HFFc6 (cell line): ENCODE measurements around the gene MAP2K5. TPM values are rescaled to one million over a fixed set of nuclear protein-coding genes. Genes with fewer than 3 reads are reported as not detected.

Experiments used
- DNase-seq: peaks from one replicate; pipeline ENCODE4 v3.0.0-alpha.2; 2018
- H3K27ac Mint-ChIP-seq: 2 replicates; pipeline ENCODE4 v1.8.0; 2020; ENCODE audit warnings: mild to moderate bottlenecking, mixed read lengths
- H3K27me3 Mint-ChIP-seq: 2 replicates; pipeline ENCODE4 v1.8.0; 2021; ENCODE audit warnings: mild to moderate bottlenecking, moderate library complexity, mixed read lengths; ENCODE audit not compliant: insufficient read depth
- H3K36me3 Mint-ChIP-seq: 2 replicates; pipeline ENCODE4 v1.8.0; 2021; ENCODE audit warnings: low read depth, mixed read lengths
- H3K4me1 Mint-ChIP-seq: 2 replicates; pipeline ENCODE4 v1.8.0; 2020; ENCODE audit warnings: low read depth, mixed read lengths
- H3K4me3 Mint-ChIP-seq: 2 replicates; pipeline ENCODE4 v1.8.0; 2020; ENCODE audit warnings: mild to moderate bottlenecking, moderate library complexity, mixed read lengths
- H3K9me3 Mint-ChIP-seq: 2 replicates; pipeline ENCODE4 v1.8.0; 2020; ENCODE audit warnings: mild to moderate bottlenecking, mixed read lengths
- total RNA-seq, 6 experiments: library from RNA; stranded (reverse); fragmentation: NEBNext Ultra II Directional; extraction: Animal tissue kit (Norgen Biotek cat#: 25700); gene quantifications; 2 replicates in 1 of 6; 3 replicates in 5 of 6; pipeline ENCODE4 v1.2.3, GENCODE V29; 2021
- TF ChIP-seq, protein P1 (sequence below): fragments of 200-600 bp; sonication (generic); IDR thresholded peaks from 2 replicates; pipeline ENCODE4 v1.5.0; 2021; ENCODE audit warnings: antibody characterized with exemption, mild to moderate bottlenecking

Gene MAP2K5
- total RNA-seq, 6 experiments from 2014 or later: 10.2 to 14.3 (median 13.3) TPM

DNA sequence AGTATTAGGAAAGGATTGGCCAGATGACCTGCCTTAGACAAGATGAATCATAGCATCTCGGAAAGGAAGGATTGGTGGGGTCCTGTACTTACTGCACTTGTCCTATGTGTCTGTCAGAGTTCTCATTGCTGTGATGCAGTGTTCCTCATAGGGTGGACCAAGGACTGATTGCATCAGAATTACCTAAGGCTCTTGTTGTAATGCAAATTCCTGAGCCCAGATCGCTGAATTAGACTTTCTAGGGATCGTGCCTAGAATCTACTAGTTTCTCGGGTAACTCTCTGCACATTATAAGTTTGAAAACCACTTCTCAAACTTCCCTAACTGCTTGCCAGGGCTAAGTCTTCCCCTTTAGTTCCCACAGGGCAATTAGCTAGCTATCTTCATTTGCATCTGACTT lies 207.9 kb downstream of the MAP2K5 start:
- H3K4me3 Mint-ChIP-seq: no peak overlapping the region
- no peaks in the 10 kb centered on the region for H3K9me3 Mint-ChIP-seq
- no peaks in the 10 kb centered on the region; the same call in 1 of the 2 replicates for H3K27me3 Mint-ChIP-seq
- peaks cover 11% of the 10 kb centered on the region for H3K4me1 Mint-ChIP-seq
- H3K27ac Mint-ChIP-seq: no peak overlapping the region
- H3K36me3 Mint-ChIP-seq: no peaks in the 10 kb centered on the region
- DNase-seq: no peak
- TF ChIP-seq, protein P1, sequence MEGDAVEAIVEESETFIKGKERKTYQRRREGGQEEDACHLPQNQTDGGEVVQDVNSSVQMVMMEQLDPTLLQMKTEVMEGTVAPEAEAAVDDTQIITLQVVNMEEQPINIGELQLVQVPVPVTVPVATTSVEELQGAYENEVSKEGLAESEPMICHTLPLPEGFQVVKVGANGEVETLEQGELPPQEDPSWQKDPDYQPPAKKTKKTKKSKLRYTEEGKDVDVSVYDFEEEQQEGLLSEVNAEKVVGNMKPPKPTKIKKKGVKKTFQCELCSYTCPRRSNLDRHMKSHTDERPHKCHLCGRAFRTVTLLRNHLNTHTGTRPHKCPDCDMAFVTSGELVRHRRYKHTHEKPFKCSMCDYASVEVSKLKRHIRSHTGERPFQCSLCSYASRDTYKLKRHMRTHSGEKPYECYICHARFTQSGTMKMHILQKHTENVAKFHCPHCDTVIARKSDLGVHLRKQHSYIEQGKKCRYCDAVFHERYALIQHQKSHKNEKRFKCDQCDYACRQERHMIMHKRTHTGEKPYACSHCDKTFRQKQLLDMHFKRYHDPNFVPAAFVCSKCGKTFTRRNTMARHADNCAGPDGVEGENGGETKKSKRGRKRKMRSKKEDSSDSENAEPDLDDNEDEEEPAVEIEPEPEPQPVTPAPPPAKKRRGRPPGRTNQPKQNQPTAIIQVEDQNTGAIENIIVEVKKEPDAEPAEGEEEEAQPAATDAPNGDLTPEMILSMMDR: no peak

GRCh38 chr15:67753891-67754290 lies 211.4 kb downstream of the MAP2K5 start:
- Mint-ChIP-seq H3K27me3 (peaks cover 1% of the 10 kb centered on the region; the same call in 1 of the 2 replicates), H3K4me3 (no peak overlapping the region), H3K4me1 (peaks cover 6% of the 10 kb centered on the region), H3K27ac (no peak overlapping the region), H3K36me3 (no peaks in the 10 kb centered on the region), H3K9me3 (no peaks in the 10 kb centered on the region)
- TF ChIP-seq, protein P1: no peak
- DNase-seq: no peak

DNA sequence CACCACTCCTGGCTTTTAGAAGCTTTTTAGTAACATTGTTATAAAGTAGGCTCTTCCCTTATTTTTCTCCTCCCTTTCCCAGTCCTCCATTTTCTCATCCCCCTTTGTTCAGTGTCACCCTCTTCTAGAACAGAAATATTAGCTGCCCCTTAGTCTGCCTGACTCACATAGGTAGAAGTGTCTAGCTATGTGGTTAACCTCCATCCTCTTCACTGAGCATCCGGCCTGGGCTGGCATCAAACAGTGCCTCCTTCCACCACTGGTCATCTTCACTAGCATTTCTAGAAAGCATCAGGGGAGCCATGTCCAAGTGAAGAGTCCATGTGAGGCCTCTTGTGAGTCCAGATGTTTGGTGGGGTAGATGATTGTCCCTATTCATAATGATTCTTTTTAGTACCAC lies 212.8 kb downstream of the MAP2K5 start:
- TF ChIP-seq, protein P1: no peak
- Mint-ChIP-seq H3K9me3 (no peaks in the 10 kb centered on the region), H3K27ac (no peak overlapping the region)

DNA sequence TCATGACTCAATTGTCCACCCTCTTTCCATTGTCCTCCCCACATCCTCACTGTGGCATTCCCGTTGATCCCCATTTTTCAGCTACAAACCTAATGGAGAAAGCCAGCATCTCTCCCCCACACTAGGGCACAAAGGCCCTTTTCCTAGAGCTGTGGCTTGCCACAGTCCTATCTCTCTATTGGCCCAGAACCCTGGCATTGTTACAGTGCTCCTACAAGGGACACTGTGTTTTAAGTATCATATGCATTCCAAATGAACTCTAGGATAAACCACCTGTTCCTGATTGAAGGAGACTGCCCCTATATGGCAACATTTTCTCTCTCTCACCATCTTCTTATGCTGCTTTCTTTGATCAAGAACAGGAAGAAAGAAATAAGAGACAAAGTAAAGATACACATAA lies 213.4 kb downstream of the MAP2K5 start:
- no peak for DNase-seq
- H3K27me3 Mint-ChIP-seq: peaks cover 1% of the 10 kb centered on the region
- TF ChIP-seq, protein P1: no peak
- H3K36me3 Mint-ChIP-seq: no peaks in the 10 kb centered on the region
- no peak overlapping the region for H3K27ac Mint-ChIP-seq
- peaks cover 7% of the 10 kb centered on the region for H3K4me1 Mint-ChIP-seq
- H3K4me3 Mint-ChIP-seq: no peak overlapping the region
- no peaks in the 10 kb centered on the region for H3K9me3 Mint-ChIP-seq

More for the DNA sequence above, 212.8 kb downstream of the MAP2K5 start:
- peaks cover 1% of the 10 kb centered on the region for H3K27me3 Mint-ChIP-seq
- peaks cover 7% of the 10 kb centered on the region for H3K4me1 Mint-ChIP-seq
- no peak overlapping the region for H3K4me3 Mint-ChIP-seq
- H3K36me3 Mint-ChIP-seq: no peaks in the 10 kb centered on the region
- DNase-seq: no peak

- H3K27me3 Mint-ChIP-seq: peaks cover 1% of the 10 kb centered on the region
- no peaks in the 10 kb centered on the region for H3K36me3 Mint-ChIP-seq
- H3K9me3 Mint-ChIP-seq: no peaks in the 10 kb centered on the region
- H3K27ac Mint-ChIP-seq: no peak overlapping the region
- peaks cover 21% of the 10 kb centered on the region for H3K4me1 Mint-ChIP-seq
- TF ChIP-seq, protein P1: no peak
- DNase-seq: no peak
- H3K4me3 Mint-ChIP-seq: no peak overlapping the region
Measured at GRCh38 chr15:67758619-67759300, 216.3 kb downstream of the MAP2K5 start.
